RWPE2 (cell line): ENCODE data around the gene UROD.

Experiments
- ATAC-seq: fragments of 200-7000 bp; cut with Tn5 transposase; 3 replicates; pipeline ENCODE4 v1.9.1; 2021; ENCODE audit warnings: low read depth
- DNase-seq: peaks from one replicate; pipeline ENCODE4 v3.0.0-alpha.2; 2020; ENCODE audit warnings: low spot score
- H3K27ac ChIP-seq: fragments of 450-650 bp; 2 replicates; pipeline ENCODE4 v1.5.1; 2017; ENCODE audit warnings: mild to moderate bottlenecking; ENCODE audit not compliant: poor library complexity, severe bottlenecking
- H3K27me3 ChIP-seq: fragments of 250-450 bp; sonication (Bioruptor Pico); 2 replicates; pipeline ENCODE4 v1.5.1; 2021; ENCODE audit warnings: mild to moderate bottlenecking, moderate library complexity; ENCODE audit not compliant: insufficient read depth, poor library complexity, severe bottlenecking
- H3K36me3 ChIP-seq: fragments of 250-450 bp; sonication (Bioruptor Pico); 2 replicates; pipeline ENCODE4 v1.5.1; 2020; ENCODE audit warnings: low read depth, mild to moderate bottlenecking, moderate library complexity
- H3K4me1 ChIP-seq: fragments of 250-450 bp; sonication (Bioruptor Pico); 2 replicates; pipeline ENCODE4 v1.5.1; 2021; ENCODE audit warnings: mild to moderate bottlenecking, moderate library complexity; ENCODE audit not compliant: insufficient read depth, poor library complexity, severe bottlenecking
- H3K4me3 ChIP-seq: fragments of 250-450 bp; sonication (Bioruptor Pico); 2 replicates; pipeline ENCODE4 v1.5.1; 2021; ENCODE audit warnings: mild to moderate bottlenecking, moderate library complexity; ENCODE audit not compliant: severe bottlenecking
- H3K9me3 ChIP-seq: fragments of 250-450 bp; sonication (Bioruptor Pico); 2 replicates; pipeline ENCODE4 v1.5.1; 2021; ENCODE audit warnings: mild to moderate bottlenecking, moderate library complexity; ENCODE audit not compliant: severe bottlenecking
- CTCF ChIP-seq: fragments of 450-650 bp; IDR thresholded peaks from one replicate; pipeline ENCODE4 v1.5.1; 2017; ENCODE audit warnings: mild to moderate bottlenecking, moderate library complexity; ENCODE audit not compliant: poor library complexity, severe bottlenecking

Gene UROD

GRCh38 chr1:45011837-45012638 is at the start of gene UROD:
TSS of gene UROD (plus strand) at chr1:45012254. CDS start at chr1:45012266, 12 bp downstream.
- no peak for TF ChIP-seq CTCF
- peak within 1 kb of the TSS; percentile 98 for H3K4me3 ChIP-seq
- peak; percentile 66 for ATAC-seq
- H3K27me3 ChIP-seq: no peaks in the 10 kb centered on the region
- no peaks in the 10 kb centered on the region for H3K9me3 ChIP-seq
- peaks cover 4% of the 10 kb centered on the region for H3K4me1 ChIP-seq
- peaks cover 39% of the 10 kb centered on the region for H3K36me3 ChIP-seq
- peak; percentile 90 for DNase-seq
- H3K27ac ChIP-seq: peak within 1 kb of the TSS; percentile 65

GRCh38 chr1:44962729-44963128 is 49.3 kb upstream of the UROD start:
- no peak for ATAC-seq

GRCh38 chr1:44964396-44964795 is 47.7 kb upstream of the UROD start:
- TF ChIP-seq CTCF: no peak
- H3K9me3 ChIP-seq: no peaks in the 10 kb centered on the region
- H3K4me3 ChIP-seq: no peak overlapping the region
- DNase-seq (no peak), ATAC-seq (no peak)
- H3K27me3 ChIP-seq: no peaks in the 10 kb centered on the region
- no peak overlapping the region for H3K27ac ChIP-seq
- H3K4me1 ChIP-seq: no peaks in the 10 kb centered on the region
- no peaks in the 10 kb centered on the region; the same call in 1 of the 2 replicates for H3K36me3 ChIP-seq

More at GRCh38 chr1:44962729-44963128, 49.3 kb upstream of the UROD start:
- no peaks in the 10 kb centered on the region for H3K36me3 ChIP-seq
- TF ChIP-seq CTCF: no peak
- no peaks in the 10 kb centered on the region for H3K27me3 ChIP-seq
- H3K27ac ChIP-seq: no peak overlapping the region
- H3K4me1 ChIP-seq: no peaks in the 10 kb centered on the region
- no peak for DNase-seq
- H3K4me3 ChIP-seq: no peak overlapping the region
- H3K9me3 ChIP-seq: no peaks in the 10 kb centered on the region

GRCh38 chr1:44970317-44970716 is 41.7 kb upstream of the UROD start:
- Histone ChIP-seq H3K4me1 (no peaks in the 10 kb centered on the region), H3K9me3 (no peaks in the 10 kb centered on the region), H3K27me3 (no peaks in the 10 kb centered on the region), H3K4me3 (no peak overlapping the region), H3K27ac (no peak overlapping the region), H3K36me3 (peaks cover 13% of the 10 kb centered on the region)
- DNase-seq (no peak), ATAC-seq (no peak)
- TF ChIP-seq CTCF: no peak

GRCh38 chr1:44973645-44974044 is 38.4 kb upstream of the UROD start:
- DNase-seq: no peak

More at GRCh38 chr1:44973645-44974044, 38.4 kb upstream of the UROD start:
- Histone ChIP-seq H3K4me3 (no peak overlapping the region), H3K4me1 (no peaks in the 10 kb centered on the region), H3K9me3 (no peaks in the 10 kb centered on the region), H3K27ac (no peak overlapping the region), H3K36me3 (peaks cover 43% of the 10 kb centered on the region), H3K27me3 (no peaks in the 10 kb centered on the region)
- no peak for TF ChIP-seq CTCF
- ATAC-seq: no peak
